ENCODE results near the gene COPA.
"Not testable (repeated sequence)": the region's sequence is repeated elsewhere in the genome, so short reads cannot be mapped to it uniquely, and the experiment has no call there.

COPA gene

GRCh38 chr1:160322831-160323230 is 20.2 kb downstream of the COPA start:
- DNase-seq = no peak

DNA sequence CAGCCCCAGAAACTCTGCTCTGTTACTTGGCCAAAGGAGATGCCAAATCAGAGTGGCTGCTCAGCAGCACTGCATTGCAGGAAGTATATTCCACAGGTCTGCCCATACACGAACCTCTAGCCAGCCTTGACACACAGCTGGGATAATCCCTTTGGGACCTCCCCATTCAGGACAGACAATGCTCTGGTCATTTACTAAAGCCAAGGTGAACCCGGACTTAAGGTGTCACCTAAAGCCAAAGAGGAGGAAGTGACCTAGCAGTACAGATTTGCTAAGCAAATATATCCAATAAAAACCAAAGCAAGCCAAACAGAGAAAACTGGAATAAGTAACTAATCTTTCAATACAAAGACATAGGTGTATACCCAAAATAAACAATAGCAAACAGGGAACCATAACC is 27.7 kb downstream of the COPA start:
- DNase-seq = no peak

DNA sequence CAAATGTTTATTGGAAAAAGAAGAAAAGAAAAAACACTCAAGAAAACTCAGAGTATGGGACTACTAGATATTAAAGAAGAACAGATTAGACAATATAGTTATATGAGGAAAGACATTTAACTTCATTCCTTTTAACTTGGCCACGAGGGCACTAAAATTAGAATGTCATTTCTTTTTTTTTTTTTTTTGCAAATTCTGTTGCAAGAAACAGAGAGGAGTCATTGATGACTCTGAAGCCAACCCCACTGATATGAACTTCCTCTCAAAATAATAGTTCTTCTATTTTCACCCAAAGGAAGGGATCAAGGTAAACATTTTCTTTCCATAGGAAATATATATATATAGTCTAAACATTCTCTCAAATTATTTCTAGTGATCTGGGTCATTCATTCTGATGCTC is 33.5 kb downstream of the COPA start:
- DNase-seq = no peak

DNA sequence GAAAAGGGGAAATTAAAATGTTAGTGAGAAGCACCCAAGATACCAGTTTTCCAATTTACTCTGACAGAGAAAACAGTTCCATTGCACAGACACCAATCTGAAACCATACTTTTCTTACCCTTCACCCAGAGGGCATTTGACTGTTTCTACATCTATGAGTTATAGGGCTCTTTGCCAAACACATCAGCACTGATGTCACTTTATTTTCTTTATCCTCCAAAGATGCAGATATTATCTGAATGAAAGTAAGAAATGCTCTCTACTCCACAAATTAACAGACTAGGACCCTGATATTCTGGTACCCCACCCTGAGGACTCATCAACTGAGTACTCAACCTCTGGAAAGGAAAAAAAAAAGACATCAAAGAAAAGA is 33.9 kb downstream of the COPA start:
- DNase-seq = no peak

DNA sequence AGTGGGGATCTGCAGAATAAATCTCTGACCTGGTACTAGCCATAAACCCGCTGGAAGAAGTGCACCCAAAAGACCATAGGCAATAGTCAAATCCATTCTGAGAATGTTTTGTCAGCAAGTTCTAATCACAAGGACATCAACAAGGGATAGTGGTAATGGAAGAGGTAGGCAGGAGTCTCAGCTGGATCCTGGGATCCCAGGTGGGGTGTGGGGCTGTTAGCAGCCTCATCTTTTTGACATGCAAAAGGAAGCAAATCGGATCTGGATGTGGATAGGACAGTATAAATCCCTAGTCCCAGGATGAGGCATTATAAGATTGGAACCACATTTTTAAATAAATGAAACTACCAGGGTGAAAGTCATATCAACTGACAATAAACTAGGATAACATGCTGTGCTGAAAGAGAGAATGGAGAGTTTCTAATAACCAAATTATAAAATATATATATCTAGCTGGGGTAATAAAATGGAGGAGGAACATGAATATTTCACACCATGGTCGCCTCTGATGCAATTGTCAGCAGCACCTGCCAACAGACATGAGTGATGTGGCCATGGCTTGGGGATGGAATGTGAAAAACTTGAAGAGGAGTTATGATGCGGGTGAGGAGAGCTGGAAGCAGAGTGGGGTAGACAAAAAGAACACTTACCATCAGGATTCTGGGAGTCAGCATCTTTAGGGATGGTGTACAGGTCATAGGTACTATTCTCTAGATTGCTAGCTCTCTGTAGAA is 34.4 kb downstream of the COPA start:
- no peak for DNase-seq

GRCh38 chr1:160307118-160307791 is 35.8 kb downstream of the COPA start:
- DNase-seq = no peak

GRCh38 chr1:160300173-160300572 is 42.9 kb downstream of the COPA start:
- DNase-seq = no peak

GRCh38 chr1:160296036-160296435 is 47.0 kb downstream of the COPA start:
- DNase-seq = no peak

DNA sequence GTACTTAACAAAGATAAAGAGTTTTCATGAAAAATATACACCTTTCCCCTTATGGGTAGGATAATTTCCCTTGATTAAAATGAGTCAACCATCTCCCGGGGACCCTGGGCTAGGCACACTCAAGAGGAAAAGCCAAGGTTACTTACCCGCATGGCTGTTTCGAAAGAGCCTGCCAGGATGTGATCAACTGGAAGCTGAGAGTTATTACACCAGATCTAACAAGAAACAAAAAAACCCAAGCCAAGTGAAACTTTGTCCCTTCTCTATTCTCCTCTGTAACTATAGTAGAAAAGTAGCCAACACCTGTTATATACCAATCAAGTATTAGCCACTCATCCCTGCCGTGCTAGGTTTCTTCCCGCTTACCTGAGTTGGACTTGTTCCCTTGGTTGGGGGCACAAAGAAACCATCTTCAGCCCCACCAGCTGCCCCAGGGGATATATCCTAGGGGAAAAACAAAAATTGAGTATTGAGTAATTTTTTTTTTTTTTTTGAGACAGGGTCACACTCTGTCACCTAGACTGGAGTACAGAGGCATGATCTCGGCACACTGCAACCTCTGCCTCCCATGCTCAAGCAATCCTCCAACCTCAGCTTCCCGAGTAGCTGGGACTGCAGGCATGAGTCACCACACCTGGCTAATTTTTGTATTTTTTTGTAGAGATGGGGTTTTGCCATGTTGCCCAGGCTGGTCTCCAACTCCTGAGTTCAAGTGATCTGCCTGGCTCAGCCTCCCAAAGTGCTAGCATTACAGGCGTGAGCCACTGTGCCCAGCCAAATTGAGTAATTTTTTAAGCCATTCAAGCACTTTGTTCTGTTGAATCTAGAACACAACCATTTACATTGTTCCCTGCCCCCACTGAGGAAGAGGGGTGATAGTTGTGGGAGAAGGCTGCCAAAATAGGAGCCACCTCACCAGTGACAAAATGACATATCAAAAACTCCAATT is 49.8 kb downstream of the COPA start:
- no peak for DNase-seq

DNA sequence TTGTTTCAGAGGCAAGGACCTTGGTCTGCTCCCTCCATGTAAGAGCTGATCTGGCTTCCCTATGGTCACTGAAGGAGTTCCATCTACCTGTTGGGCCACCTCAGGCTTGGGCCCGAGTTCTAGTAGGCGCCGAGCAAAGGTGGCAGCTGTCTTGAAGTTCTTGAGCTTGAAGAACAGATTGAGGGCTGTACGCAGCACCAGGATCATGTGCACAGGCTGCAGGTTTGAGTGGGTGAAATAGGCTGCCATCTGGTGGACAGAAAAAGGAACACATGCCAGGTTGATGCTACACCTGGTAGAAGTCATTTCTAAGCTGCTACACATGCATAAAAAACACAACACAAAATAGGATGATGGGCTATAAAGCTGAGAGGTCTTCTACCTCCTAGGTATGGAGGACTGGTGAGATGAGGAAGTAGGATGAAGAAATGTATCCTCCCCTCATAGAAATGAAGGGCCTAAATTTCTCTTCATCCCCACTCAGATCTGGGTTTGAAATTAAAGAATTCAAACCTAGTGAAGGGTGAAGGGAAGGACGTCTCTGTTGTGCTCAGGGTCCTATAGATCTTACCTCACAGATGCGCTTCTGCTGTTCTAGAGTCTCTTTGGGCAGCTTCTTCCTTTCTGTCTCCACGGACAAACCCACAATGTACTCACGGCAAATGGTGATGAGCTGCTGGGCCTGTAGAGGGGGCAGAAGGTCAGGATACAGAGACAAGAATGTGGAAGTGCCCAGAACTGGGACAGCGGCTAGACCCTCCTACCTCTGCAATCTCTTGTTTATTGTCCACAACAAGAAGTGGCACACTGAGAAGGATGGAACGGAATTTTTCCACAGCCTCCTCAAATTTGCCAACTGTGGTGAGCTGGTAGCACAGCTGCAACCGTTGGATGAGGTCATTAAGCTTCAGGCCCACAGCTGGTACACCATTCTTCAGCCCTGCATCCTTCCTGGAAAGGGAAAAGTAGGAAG is 51.5 kb downstream of the COPA start:
- DNase-seq = peak; percentile 22 to 38

- DNase-seq = not testable (repeated sequence)
These were observed 55.3 kb downstream of the COPA start for GRCh38 chr1:160287769-160288168.

DNA sequence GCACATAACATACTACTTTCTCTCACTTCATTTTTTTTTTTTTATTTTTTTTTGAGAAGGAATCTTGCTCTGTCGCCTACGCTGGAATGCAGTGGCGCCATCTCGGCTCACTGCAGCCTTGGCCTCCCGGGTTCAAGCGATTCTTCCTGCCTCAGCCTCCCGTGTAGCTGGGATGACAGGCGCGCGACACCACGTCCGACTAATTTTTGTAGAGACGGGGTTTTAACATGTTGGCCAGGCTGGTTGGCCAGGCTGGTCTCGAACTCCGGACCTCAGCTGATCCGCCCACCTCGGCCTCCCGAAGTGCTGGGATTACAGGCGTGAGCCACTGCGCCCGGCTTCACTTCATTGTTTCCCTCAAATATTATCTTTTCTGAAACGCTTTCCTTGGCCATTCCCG is 57.5 kb downstream of the COPA start:
- no peak for DNase-seq

- DNase-seq = peak; percentile 79 to 86
These were observed 58.2 kb downstream of the COPA start, which contains the start of gene PEX19 for GRCh38 chr1:160284782-160285344. TSS of gene PEX19 (minus strand) at chr1:160285133. CDS start at chr1:160285124, 9 bp downstream.

DNA sequence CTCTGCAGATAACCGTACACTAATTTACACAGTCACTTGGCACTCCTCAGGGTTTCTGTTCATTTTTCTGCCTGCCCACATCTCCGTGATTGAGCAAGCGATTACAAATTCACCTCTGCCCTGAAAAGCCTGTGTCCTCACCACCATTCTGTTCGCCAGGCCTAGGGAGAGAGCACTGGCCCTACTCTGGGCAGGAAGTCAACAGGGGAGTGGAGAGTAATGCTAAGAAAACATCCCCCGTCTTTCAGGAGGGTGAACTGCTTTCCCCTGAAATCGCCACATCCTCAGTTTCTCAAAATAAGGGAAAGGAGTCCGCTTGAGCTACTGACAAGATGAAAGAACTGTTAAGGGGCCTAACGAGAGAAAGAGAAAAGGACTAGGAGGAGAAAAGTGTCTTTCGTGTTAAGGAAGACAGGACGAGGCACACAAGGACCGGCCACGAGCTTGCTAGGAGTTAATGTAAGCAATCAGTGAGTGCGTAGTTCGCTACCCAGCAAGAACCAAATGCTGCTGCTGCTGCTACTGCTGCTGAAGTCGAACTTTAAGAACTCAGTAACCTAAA is 58.7 kb downstream of the COPA start:
- DNase-seq = no peak

DNA sequence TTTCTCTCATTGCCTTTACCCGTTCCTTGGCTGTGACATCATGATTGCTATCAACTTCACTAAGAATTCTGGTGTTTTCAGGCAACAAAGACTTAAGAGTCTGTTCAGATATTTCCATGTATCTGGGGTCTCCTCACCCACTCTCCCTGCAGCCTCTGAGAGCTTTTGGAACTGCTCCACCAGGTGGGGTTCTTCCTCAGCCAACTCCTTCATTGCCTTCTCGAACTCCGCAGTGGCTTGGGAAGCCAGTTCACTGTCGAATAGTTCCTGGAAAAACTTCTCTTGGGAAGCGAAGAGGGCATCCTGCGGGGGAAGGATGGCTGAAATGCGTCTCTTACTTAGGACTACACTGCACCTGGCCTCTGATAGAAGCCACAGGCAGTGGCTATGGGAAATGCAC is 60.2 kb downstream of the COPA start:
- DNase-seq = no peak

- DNase-seq = no peak
These were observed 65.1 kb downstream of the COPA start for GRCh38 chr1:160277987-160278386.

- no peak for DNase-seq
These were observed 65.7 kb downstream of the COPA start for GRCh38 chr1:160277330-160277729.

- DNase-seq = no peak
These were observed 72.0 kb downstream of the COPA start for GRCh38 chr1:160271025-160271424.

DNA sequence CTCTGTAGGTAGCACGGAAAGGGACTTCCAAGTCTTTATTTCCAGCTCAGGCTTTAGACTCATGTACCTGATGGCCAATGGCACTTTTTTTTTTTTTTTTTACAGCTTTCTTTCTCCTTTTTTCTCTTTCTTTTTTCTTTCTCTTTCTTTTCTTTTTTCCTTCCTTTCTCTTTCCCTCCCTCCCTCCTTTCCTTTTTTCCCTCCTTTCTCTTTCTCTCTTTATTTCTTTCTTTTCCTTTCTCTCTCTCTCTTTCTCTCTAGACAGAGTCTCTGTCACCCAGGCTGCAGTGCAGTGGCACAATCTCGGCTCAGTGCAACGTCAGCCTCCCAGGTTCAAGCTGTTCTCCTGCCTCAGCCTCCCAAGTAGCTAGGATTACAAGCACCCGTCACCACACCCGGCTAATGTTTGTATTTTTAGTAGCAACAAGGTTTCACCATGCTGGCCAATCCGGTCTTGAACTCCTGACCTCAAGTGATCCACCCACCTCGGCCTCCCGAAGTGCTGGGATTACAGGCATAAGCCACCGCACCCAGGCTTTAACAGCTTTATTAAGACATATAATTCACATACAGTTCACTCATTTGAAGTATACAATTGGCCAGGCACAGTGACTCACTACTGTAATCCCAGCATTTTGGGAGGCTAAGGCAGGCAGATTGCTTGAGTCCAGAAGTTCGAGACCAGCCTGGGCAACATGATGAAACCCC is 75.6 kb downstream of the COPA start:
- no peak for DNase-seq

DNA sequence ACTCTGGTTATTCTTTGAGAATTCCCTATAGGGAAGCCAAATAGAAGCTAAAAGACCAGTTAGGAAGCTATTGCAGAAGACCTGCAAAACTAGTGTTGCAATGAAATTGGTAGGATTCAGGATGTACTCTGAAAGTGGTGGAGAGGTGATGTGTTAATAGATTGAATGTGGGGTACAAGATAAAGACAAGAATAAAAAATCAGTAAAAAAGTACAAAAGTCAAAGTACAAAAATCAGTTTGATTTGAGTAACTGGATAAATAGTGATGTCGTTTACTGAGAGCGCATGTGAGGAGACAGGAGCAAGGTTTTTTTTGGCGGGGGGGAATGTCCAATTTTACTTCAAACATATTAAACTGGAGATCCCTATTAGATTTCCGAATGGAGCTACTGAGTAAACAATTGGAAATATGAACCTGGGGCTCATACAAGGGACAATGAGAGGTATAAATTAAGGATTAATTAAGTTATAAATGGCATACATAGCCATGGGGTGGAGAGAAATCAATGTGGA is 78.2 kb downstream of the COPA start:
- no peak for DNase-seq

All from NCI-H1930 (cell line).